Adrenal gland (tissue), 5 donors: ENCODE data around the gene COL23A1.

ENCODE experiments used
- POLR2A ChIP-seq, 2 donors: fragments of 450-650 bp; IDR thresholded peaks; one replicate each; pipeline ENCODE4 v1.6.1; 2017; ENCODE audit warnings: antibody characterized with exemption in 2 of 2, mild to moderate bottlenecking in 2 of 2, moderate library complexity in 1 of 2
- TF ChIP-seq, protein P1 (sequence below), 6 experiments: fragments of 450-650 bp in 4 of 6; fragments of 200-600 bp in 2 of 6; sonication (generic) in 1 of 6; IDR thresholded peaks; 1 replicate in 5 of 6; 2 replicates in 1 of 6; pipeline versions ENCODE4 v1.5.1 to v1.8.0; 2016 to 2021; ENCODE audit warnings: antibody characterized with exemption in 6 of 6, mild to moderate bottlenecking in 2 of 6, moderate library complexity in 1 of 6
- donor health status: DM: no; HTN: no; CAD: no.

DNA sequence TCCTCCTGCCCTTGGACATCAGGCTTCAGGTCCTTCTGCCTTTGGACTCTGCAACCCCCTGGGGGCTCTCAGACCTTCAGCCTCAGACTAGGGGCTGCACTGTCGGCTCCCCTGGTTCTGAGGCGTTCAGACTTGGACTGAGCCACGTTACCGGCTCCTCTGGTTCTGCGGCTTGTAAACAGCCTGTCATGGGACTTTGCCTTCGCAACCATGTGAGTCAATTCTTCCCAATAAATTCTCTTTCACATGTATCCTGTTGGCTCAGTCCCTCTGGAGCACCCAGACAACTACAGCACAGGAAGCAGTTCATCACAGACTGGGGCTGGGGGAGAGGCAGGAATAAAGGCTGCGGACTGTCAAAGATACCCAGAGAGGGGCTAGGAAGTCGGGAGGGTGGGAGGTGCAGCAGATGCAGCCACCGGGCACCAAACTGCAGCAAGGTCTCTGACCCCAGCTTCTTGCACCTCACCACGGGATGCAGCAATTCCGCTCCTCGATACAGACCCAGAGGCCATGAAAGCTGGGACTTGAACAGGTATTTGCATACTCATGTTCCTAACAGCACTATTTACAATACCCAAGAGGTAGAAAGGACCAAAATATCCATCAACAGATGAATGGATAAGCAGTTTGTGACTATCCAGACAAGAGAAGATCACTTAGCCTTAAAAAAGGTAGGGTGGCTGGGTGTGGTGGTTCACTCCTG, 100.8 kb downstream of the COL23A1 start:
- TF ChIP-seq, protein P1, sequence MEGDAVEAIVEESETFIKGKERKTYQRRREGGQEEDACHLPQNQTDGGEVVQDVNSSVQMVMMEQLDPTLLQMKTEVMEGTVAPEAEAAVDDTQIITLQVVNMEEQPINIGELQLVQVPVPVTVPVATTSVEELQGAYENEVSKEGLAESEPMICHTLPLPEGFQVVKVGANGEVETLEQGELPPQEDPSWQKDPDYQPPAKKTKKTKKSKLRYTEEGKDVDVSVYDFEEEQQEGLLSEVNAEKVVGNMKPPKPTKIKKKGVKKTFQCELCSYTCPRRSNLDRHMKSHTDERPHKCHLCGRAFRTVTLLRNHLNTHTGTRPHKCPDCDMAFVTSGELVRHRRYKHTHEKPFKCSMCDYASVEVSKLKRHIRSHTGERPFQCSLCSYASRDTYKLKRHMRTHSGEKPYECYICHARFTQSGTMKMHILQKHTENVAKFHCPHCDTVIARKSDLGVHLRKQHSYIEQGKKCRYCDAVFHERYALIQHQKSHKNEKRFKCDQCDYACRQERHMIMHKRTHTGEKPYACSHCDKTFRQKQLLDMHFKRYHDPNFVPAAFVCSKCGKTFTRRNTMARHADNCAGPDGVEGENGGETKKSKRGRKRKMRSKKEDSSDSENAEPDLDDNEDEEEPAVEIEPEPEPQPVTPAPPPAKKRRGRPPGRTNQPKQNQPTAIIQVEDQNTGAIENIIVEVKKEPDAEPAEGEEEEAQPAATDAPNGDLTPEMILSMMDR (IDR thresholded peaks at IDR 0.05), result no peak
- no peak for TF ChIP-seq POLR2A (IDR thresholded peaks at IDR 0.05)
